Measurements from ENCODE around the gene RAD23A.
"Not testable (repeated sequence)": the region's sequence is repeated elsewhere in the genome, so short reads cannot be mapped to it uniquely, and the experiment has no call there.

Gene RAD23A

GRCh38 chr19:12945479-12946091, at the start of gene RAD23A:
Gene RAD23A (plus strand): TSS chr19:12945862. CDS start chr19:12945949, 87 bp downstream.
- DNase-seq (ENCODE audit: low read depth in 2 of 2): peak; percentile 98

- DNase-seq (ENCODE audit: low read depth in 2 of 2): no peak
Measured at GRCh38 chr19:12896460-12896859, 49.2 kb upstream of the RAD23A start.

- DNase-seq (ENCODE audit: low read depth in 2 of 2): peak; percentile 45 to 61
Measured at GRCh38 chr19:12899891-12900518, 45.7 kb upstream of the RAD23A start.

GRCh38 chr19:12907166-12907565, 38.5 kb upstream of the RAD23A start:
- no peak for DNase-seq (ENCODE audit: low read depth in 2 of 2)

- no peak for DNase-seq (ENCODE audit: low read depth in 2 of 2)
Measured at GRCh38 chr19:12912571-12912970, 33.1 kb upstream of the RAD23A start.

GRCh38 chr19:12913011-12913561, 32.6 kb upstream of the RAD23A start:
- DNase-seq (ENCODE audit: low read depth in 2 of 2): no peak

- peak in 1 of 2 donors; percentile 27 for DNase-seq (ENCODE audit: low read depth in 2 of 2)
Measured at GRCh38 chr19:12913851-12914690, 31.6 kb upstream of the RAD23A start.

GRCh38 chr19:12915860-12916259, 29.8 kb upstream of the RAD23A start:
- DNase-seq (ENCODE audit: low read depth in 2 of 2): not testable (repeated sequence)

GRCh38 chr19:12918253-12918652, 27.4 kb upstream of the RAD23A start:
- DNase-seq (ENCODE audit: low read depth in 2 of 2): no peak

- no peak for DNase-seq (ENCODE audit: low read depth in 2 of 2)
Measured at GRCh38 chr19:12921047-12921446, 24.6 kb upstream of the RAD23A start.

GRCh38 chr19:12922959-12923358, 22.7 kb upstream of the RAD23A start:
- no peak for DNase-seq (ENCODE audit: low read depth in 2 of 2)

GRCh38 chr19:12924621-12925310, 20.9 kb upstream of the RAD23A start:
- no peak for DNase-seq (ENCODE audit: low read depth in 2 of 2)

- no peak for DNase-seq (ENCODE audit: low read depth in 2 of 2)
Measured at GRCh38 chr19:12930002-12930645, 15.5 kb upstream of the RAD23A start.

GRCh38 chr19:12932392-12933286, 13.0 kb upstream of the RAD23A start:
- DNase-seq (ENCODE audit: low read depth in 2 of 2): no peak

- DNase-seq (ENCODE audit: low read depth in 2 of 2): peak; percentile 84 to 87
Measured at GRCh38 chr19:12933287-12934072, 12.2 kb upstream of the RAD23A start, which contains the start of gene FARSA. Gene FARSA (minus strand): TSS chr19:12933711. CDS start chr19:12933696, 15 bp downstream.

- no peak for DNase-seq (ENCODE audit: low read depth in 2 of 2)
Measured at GRCh38 chr19:12935071-12935470, 10.6 kb upstream of the RAD23A start.

- DNase-seq (ENCODE audit: low read depth in 2 of 2): no peak
Measured at GRCh38 chr19:12936582-12936981, 9.1 kb upstream of the RAD23A start.

- DNase-seq (ENCODE audit: low read depth in 2 of 2): no peak
Measured at GRCh38 chr19:12937093-12937926, 8.4 kb upstream of the RAD23A start.

All from stimulated activated CD8-positive, alpha-beta memory T cell treated with anti-CD3 and anti-CD28 coated beads, Interleukin-15, amount 100 ng/mL, for 48 hours (primary cell).